ENCODE measurements around the gene RAI2.

RAI2 gene

GRCh38 chrX:17861489-17862011, 452 bp upstream of the RAI2 start:
- no peak overlapping the region for H3K4me3 ChIP-seq (replicated peaks; ENCODE audit: low read depth, low read length)
- DNase-seq (ENCODE audit: low read depth), result no peak
- TF ChIP-seq CTCF (IDR thresholded peaks at IDR 0.05; ENCODE audit: low read length, missing control alignments), result no peak

DNA sequence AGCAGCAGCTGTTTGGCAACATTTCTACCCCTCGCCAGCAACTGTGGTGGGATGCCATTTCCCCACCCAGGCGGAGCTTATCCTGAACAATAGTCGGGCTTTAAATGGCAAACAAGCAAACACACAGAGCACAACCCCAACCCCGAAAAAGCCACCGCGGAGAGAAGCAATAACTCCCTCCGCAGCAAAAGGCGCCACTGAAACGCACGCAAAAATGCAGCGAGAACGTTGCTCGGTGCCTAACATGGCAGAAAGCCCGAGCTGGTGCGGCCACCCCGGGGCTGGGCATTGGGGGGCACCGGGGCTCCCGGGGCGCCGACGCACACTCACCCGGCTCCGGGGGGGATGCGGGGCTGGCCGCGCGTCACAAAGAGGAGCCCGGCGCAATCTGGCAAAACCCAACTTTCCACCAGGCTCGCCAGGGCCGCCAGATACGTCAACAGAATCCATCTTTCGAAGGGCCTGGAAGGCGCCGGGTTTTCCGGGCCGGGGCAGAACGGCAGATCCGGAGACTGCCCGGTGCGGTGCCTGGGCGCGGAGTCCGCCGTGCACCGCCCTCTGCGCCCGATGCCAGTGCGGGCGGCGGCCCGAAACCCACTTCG, 818 bp downstream of the RAI2 start:
- DNase-seq (ENCODE audit: low read depth), result no peak
- no peak overlapping the region for H3K4me3 ChIP-seq (replicated peaks; ENCODE audit: low read depth, low read length)

GRCh38 chrX:17859609-17860178, 1.4 kb downstream of the RAI2 start:
- no peak overlapping the region for H3K4me3 ChIP-seq (replicated peaks; ENCODE audit: low read depth, low read length)
- no peak for TF ChIP-seq CTCF (IDR thresholded peaks at IDR 0.05; ENCODE audit: low read length, missing control alignments)
- no peak for DNase-seq (ENCODE audit: low read depth)

More for the DNA sequence above, 818 bp downstream of the RAI2 start:
- TF ChIP-seq CTCF (IDR thresholded peaks at IDR 0.05; ENCODE audit: low read length, missing control alignments), result no peak

GRCh38 chrX:17854531-17854930, 6.6 kb downstream of the RAI2 start:
- no peak for TF ChIP-seq CTCF (IDR thresholded peaks at IDR 0.05; ENCODE audit: low read length, missing control alignments)
- no peak for DNase-seq (ENCODE audit: low read depth)
- no peak overlapping the region for H3K4me3 ChIP-seq (replicated peaks; ENCODE audit: low read depth, low read length)

GRCh38 chrX:17854069-17854468, 7.0 kb downstream of the RAI2 start:
- no peak overlapping the region for H3K4me3 ChIP-seq (replicated peaks; ENCODE audit: low read depth, low read length)
- no peak for DNase-seq (ENCODE audit: low read depth)
- no peak for TF ChIP-seq CTCF (IDR thresholded peaks at IDR 0.05; ENCODE audit: low read length, missing control alignments)

GRCh38 chrX:17851874-17852273, 9.2 kb downstream of the RAI2 start:
- no peak overlapping the region for H3K4me3 ChIP-seq (replicated peaks; ENCODE audit: low read depth, low read length)
- no peak for DNase-seq (ENCODE audit: low read depth)
- no peak for TF ChIP-seq CTCF (IDR thresholded peaks at IDR 0.05; ENCODE audit: low read length, missing control alignments)
